ENCODE measurements around the gene NEDD4. TPM values are rescaled to one million over a fixed set of nuclear protein-coding genes. Genes with fewer than 3 reads are reported as not detected.
"Not testable (repeated sequence)": the region's sequence is repeated elsewhere in the genome, so short reads cannot be mapped to it uniquely, and the experiment has no call there.

Gene NEDD4
- total RNA-seq, 1 donor from 2014 or later = 30.9 TPM

GRCh38 chr15:56006371-56006770, 13.0 kb upstream of the NEDD4 start:
- DNase-seq (ENCODE audit: low spot score) = not testable (repeated sequence)

- not testable (repeated sequence) for DNase-seq (ENCODE audit: low spot score)
Measured at GRCh38 chr15:56004281-56004680, 10.9 kb upstream of the NEDD4 start.

- not testable (repeated sequence) for DNase-seq (ENCODE audit: low spot score)
Measured at GRCh38 chr15:56003777-56004176, 10.4 kb upstream of the NEDD4 start.

- DNase-seq (ENCODE audit: low spot score) = not testable (repeated sequence)
Measured at GRCh38 chr15:56003277-56003676, 9.9 kb upstream of the NEDD4 start.

GRCh38 chr15:56001471-56002078, 8.2 kb upstream of the NEDD4 start:
- no peak for DNase-seq (ENCODE audit: low spot score)

- no peak for DNase-seq (ENCODE audit: low spot score)
Measured at GRCh38 chr15:55999658-56000057, 6.2 kb upstream of the NEDD4 start.

GRCh38 chr15:55998478-55998877, 5.1 kb upstream of the NEDD4 start:
- DNase-seq (ENCODE audit: low spot score) = no peak

GRCh38 chr15:55993804-55994560, 570 bp upstream of the NEDD4 start:
- DNase-seq (ENCODE audit: low spot score) = no peak

- no peak for DNase-seq (ENCODE audit: low spot score)
Measured at GRCh38 chr15:55992769-55993110, 672 bp downstream of the NEDD4 start.

- DNase-seq (ENCODE audit: low spot score) = no peak
Measured at GRCh38 chr15:55991802-55992768, 1.3 kb downstream of the NEDD4 start.

GRCh38 chr15:55990998-55991397, 2.4 kb downstream of the NEDD4 start:
- no peak for DNase-seq (ENCODE audit: low spot score)

GRCh38 chr15:55990516-55990915, 2.9 kb downstream of the NEDD4 start:
- no peak for DNase-seq (ENCODE audit: low spot score)

- DNase-seq (ENCODE audit: low spot score) = no peak
Measured at GRCh38 chr15:55989383-55989782, 4.0 kb downstream of the NEDD4 start.

- no peak for DNase-seq (ENCODE audit: low spot score)
Measured at GRCh38 chr15:55981582-55982249, 11.7 kb downstream of the NEDD4 start.

- no peak for DNase-seq (ENCODE audit: low spot score)
Measured at GRCh38 chr15:55980511-55980910, 12.9 kb downstream of the NEDD4 start.

GRCh38 chr15:55977231-55977630, 16.2 kb downstream of the NEDD4 start:
- DNase-seq (ENCODE audit: low spot score) = no peak

- no peak for DNase-seq (ENCODE audit: low spot score)
Measured at GRCh38 chr15:55970286-55970685, 23.1 kb downstream of the NEDD4 start.

- no peak for DNase-seq (ENCODE audit: low spot score)
Measured at GRCh38 chr15:55969582-55969981, 23.8 kb downstream of the NEDD4 start.

- no peak for DNase-seq (ENCODE audit: low spot score)
Measured at GRCh38 chr15:55968923-55969322, 24.5 kb downstream of the NEDD4 start.

- no peak for DNase-seq (ENCODE audit: low spot score)
Measured at GRCh38 chr15:55965091-55965490, 28.3 kb downstream of the NEDD4 start.

GRCh38 chr15:55960946-55961345, 32.5 kb downstream of the NEDD4 start:
- DNase-seq (ENCODE audit: low spot score) = no peak
